H1 (cell line): ENCODE results near the gene CA9. TPM values are rescaled to one million over a fixed set of nuclear protein-coding genes. Genes with fewer than 3 reads are reported as not detected.

ENCODE experiments used
- CTCF ChIA-PET: fragments of 300-600 bp; sonication (Branson Sonifier 250); formaldehyde crosslinking; loops from one replicate; lab custom pipeline; 2021; ENCODE audit not compliant: partially characterized antibody; lab: Charles Lee
- POLR2A ChIA-PET: fragments of 300-600 bp; sonication (Branson Sonifier 250); formaldehyde crosslinking; loops from one replicate; lab custom pipeline; 2021; ENCODE audit warnings: inconsistent platforms; ENCODE audit not compliant: partially characterized antibody; lab: Charles Lee
- DNase-seq, 2 experiments: peaks; one replicate each; pipeline versions ENCODE4 v3.0.0 to v3.0.0-alpha.2; 2010 to 2022; ENCODE audit warnings: low spot score in 2 of 2, low read depth in 1 of 2, mixed read lengths in 1 of 2
- FAIRE-seq: peaks from 2 replicates; lab custom pipeline; 2011; peaks lifted over from hg19 to GRCh38; lab: Jason Lieb, UNC
- H2AFZ ChIP-seq: 2 replicates; pipeline ENCODE4 v1.8.1; 2012; ENCODE audit warnings: low read length, inconsistent platforms
- H2AK5ac ChIP-seq: 2 replicates; pipeline ENCODE4 v1.6.1; 2013; ENCODE audit warnings: low read depth, low read length
- H2BK120ac ChIP-seq: replicated peaks from 2 replicates; pipeline ENCODE3; 2013; ENCODE audit warnings: low read depth, low read length, inconsistent platforms
- H2BK12ac ChIP-seq: 2 replicates; pipeline ENCODE4 v1.6.1; 2013; ENCODE audit warnings: low read depth, low read length
- H2BK15ac ChIP-seq: 2 replicates; pipeline ENCODE4 v1.6.1; 2013; ENCODE audit warnings: low read length
- H2BK20ac ChIP-seq: 2 replicates; pipeline ENCODE4 v1.6.1; 2013; ENCODE audit warnings: low read length
- H2BK5ac ChIP-seq: 2 replicates; pipeline ENCODE4 v1.6.1; 2013; ENCODE audit warnings: low read depth, low read length
- H3K14ac ChIP-seq: 2 replicates; pipeline ENCODE4 v1.6.1; 2013; ENCODE audit warnings: inconsistent platforms; ENCODE audit not compliant: insufficient read length
- H3K18ac ChIP-seq: 2 replicates; pipeline ENCODE4 v1.6.1; 2013; ENCODE audit warnings: low read length; ENCODE audit errors: extremely low read depth
- H3K23ac ChIP-seq: 2 replicates; pipeline ENCODE4 v1.6.1; 2013; ENCODE audit warnings: inconsistent platforms; ENCODE audit not compliant: insufficient read length
- H3K23me2 ChIP-seq: 2 replicates; pipeline ENCODE4 v1.6.1; 2013; ENCODE audit warnings: low read depth, low read length
- H3K27ac ChIP-seq: 2 replicates; pipeline ENCODE4 v1.6.1; 2011; ENCODE audit warnings: low read depth, low read length, inconsistent platforms
- H3K27me3 ChIP-seq, 4 experiments: replicated peaks in 1 of 4; 1 replicate in 1 of 4; 2 replicates in 3 of 4; pipeline versions ENCODE4 v1.6.1 to v1.8.1; 2011 to 2013; ENCODE audit warnings: low read length in 3 of 4, mild to moderate bottlenecking in 3 of 4, inconsistent platforms in 2 of 4, mixed read lengths in 2 of 4, moderate library complexity in 1 of 4; ENCODE audit not compliant: control insufficient read depth in 3 of 4, insufficient read depth in 3 of 4; ENCODE audit errors: extremely low read depth in 1 of 4
- H3K36me3 ChIP-seq, 4 experiments: 2 replicates each; pipeline versions ENCODE4 v1.6.1 to v1.8.1; 2011 to 2013; ENCODE audit warnings: mild to moderate bottlenecking in 4 of 4, low read length in 3 of 4, moderate library complexity in 2 of 4, control low read depth in 1 of 4, inconsistent platforms in 1 of 4; ENCODE audit not compliant: insufficient read depth in 4 of 4, control insufficient read depth in 2 of 4
- H3K4ac ChIP-seq: replicated peaks from 2 replicates; pipeline ENCODE3; 2013; ENCODE audit warnings: low read length, low read depth, mixed read lengths, inconsistent platforms; ENCODE audit not compliant: insufficient read length
- H3K4me1 ChIP-seq, 4 experiments: replicated peaks in 1 of 4; 1 replicate in 1 of 4; 2 replicates in 3 of 4; pipeline versions ENCODE4 v1.6.1 to v1.8.1; 2011 to 2013; ENCODE audit warnings: low read length in 3 of 4, inconsistent platforms in 2 of 4, mixed read lengths in 1 of 4; ENCODE audit not compliant: insufficient read depth in 4 of 4, control insufficient read depth in 3 of 4
- H3K4me2 ChIP-seq, 2 experiments: 2 replicates each; pipeline versions ENCODE4 v1.6.1 to v1.8.1; 2011 to 2013; ENCODE audit warnings: low read depth in 2 of 2, low read length in 2 of 2, control low read depth in 1 of 2, inconsistent platforms in 1 of 2, mild to moderate bottlenecking in 1 of 2; ENCODE audit not compliant: insufficient read depth in 1 of 2
- H3K4me3 ChIP-seq, 4 experiments: fragments of 200-600, 300-600 bp in 1 of 4; sonication (generic), shearing (Covaris generic), sonication (Bioruptor Twin) in 1 of 4; 2 replicates each; pipeline versions ENCODE4 v1.5.1 to v1.8.1; 2011 to 2016; ENCODE audit warnings: low read length in 4 of 4, low read depth in 3 of 4, control low read depth in 2 of 4, inconsistent platforms in 2 of 4, mild to moderate bottlenecking in 2 of 4, mixed read lengths in 1 of 4, moderate library complexity in 1 of 4; ENCODE audit not compliant: insufficient read depth in 2 of 4; ENCODE audit errors: extremely low read depth in 1 of 4
- H3K56ac ChIP-seq: replicated peaks from 2 replicates; pipeline ENCODE3; 2013; ENCODE audit warnings: low read depth, mild to moderate bottlenecking, mixed read lengths, low read length, inconsistent platforms; ENCODE audit not compliant: insufficient read length
- H3K79me1 ChIP-seq: 2 replicates; pipeline ENCODE4 v1.6.1; 2013; ENCODE audit warnings: low read depth, low read length, control low read depth
- H3K79me2 ChIP-seq, 2 experiments: 2 replicates each; pipeline versions ENCODE4 v1.6.1 to v1.8.1; 2012 to 2013; ENCODE audit warnings: low read length in 2 of 2, mild to moderate bottlenecking in 2 of 2, inconsistent platforms in 1 of 2; ENCODE audit not compliant: insufficient read depth in 2 of 2, control insufficient read depth in 1 of 2
- H3K9ac ChIP-seq, 4 experiments: replicated peaks in 1 of 4; 1 replicate in 1 of 4; 2 replicates in 3 of 4; pipeline versions ENCODE4 v1.6.1 to v1.8.1; 2011 to 2013; ENCODE audit warnings: low read depth in 3 of 4, low read length in 3 of 4, control low read depth in 2 of 4, mild to moderate bottlenecking in 2 of 4, moderate library complexity in 2 of 4, inconsistent platforms in 1 of 4; ENCODE audit errors: extremely low read depth in 1 of 4
- H3K9me3 ChIP-seq, 2 experiments: 2 replicates each; pipeline versions ENCODE4 v1.6.1 to v1.8.1; 2012 to 2013; ENCODE audit warnings: mild to moderate bottlenecking in 2 of 2, moderate library complexity in 2 of 2, control low read depth in 1 of 2, inconsistent platforms in 1 of 2, low read depth in 1 of 2, low read length in 1 of 2, mixed read lengths in 1 of 2; ENCODE audit not compliant: insufficient read depth in 2 of 2
- H4K20me1 ChIP-seq, 2 experiments: replicated peaks in 1 of 2; 2 replicates each; pipeline versions ENCODE3 to v1.8.1; 2011 to 2013; ENCODE audit warnings: inconsistent platforms in 2 of 2, low read length in 2 of 2, mild to moderate bottlenecking in 1 of 2; ENCODE audit not compliant: insufficient read depth in 2 of 2, control insufficient read depth in 1 of 2
- H4K5ac ChIP-seq: 2 replicates; pipeline ENCODE4 v1.6.1; 2013; ENCODE audit warnings: low read length, low read depth, mixed read lengths, inconsistent platforms; ENCODE audit not compliant: insufficient read length
- H4K8ac ChIP-seq: 2 replicates; pipeline ENCODE4 v1.8.0; 2013; ENCODE audit warnings: mild to moderate bottlenecking, moderate library complexity, low read length, inconsistent platforms; ENCODE audit not compliant: insufficient read depth; ENCODE audit errors: extremely low read depth
- H4K91ac ChIP-seq: replicated peaks from 2 replicates; pipeline ENCODE3; 2013; ENCODE audit warnings: low read length, mixed read lengths, inconsistent platforms; ENCODE audit not compliant: insufficient read length
- POLR2AphosphoS5 ChIP-seq: IDR thresholded peaks from 2 replicates; pipeline ENCODE4 v1.6.1; 2011; ENCODE audit warnings: low read depth, low read length
- SRF ChIP-seq: IDR thresholded peaks from 2 replicates; pipeline ENCODE4 v1.6.1; 2011; ENCODE audit warnings: mild to moderate bottlenecking, low read depth, low read length, moderate library complexity
- WGBS, 2 experiments: shearing (Covaris generic) in 1 of 2; methylation state at CpG; one replicate each; pipeline versions ENCODE4 v1.1.6 to v1.1.7; 2013 to 2015; ENCODE audit warnings: low lambda C conversion rate in 2 of 2, mixed read lengths in 2 of 2, inconsistent platforms in 1 of 2, low coverage in 1 of 2, missing lambda C conversion rate in 1 of 2; ENCODE audit not compliant: insufficient replicate concordance in 2 of 2, insufficient coverage in 1 of 2, insufficient read length in 1 of 2; ENCODE audit errors: extremely low coverage in 1 of 2, missing lambda C conversion rate in 1 of 2; 5-methylcytosine and 5-hydroxymethylcytosine counted together
- polyA plus RNA-seq, 7 experiments: library from polyadenylated mRNA; depleted of rRNA in 3 of 7; stranded (reverse) in 5 of 7; unstranded in 2 of 7; fragments of >200 nt in 5 of 7; fragments of 200-250 nt in 2 of 7; gene quantifications; 1 replicate in 5 of 7; 2 replicates in 1 of 7; 4 replicates in 1 of 7; pipeline versions ENCODE4 v1.2.1 to v1.2.3, GENCODE V29; 2011 to 2013; ENCODE audit warnings: missing spikeins in 2 of 7, mixed read lengths in 2 of 7
- total RNA-seq: library from RNA; stranded (reverse); fragmentation: NEBNext Ultra II Directional; extraction: Animal tissue kit (Norgen Biotek cat#: 25700); gene quantifications from 2 replicates; pipeline ENCODE4 v1.2.1, GENCODE V29; 2021

Gene CA9
- total and polyA plus RNA-seq, 2 of the 8 experiments (the other 6 are each of a cell fraction or from before 2014, with no cell fraction given) = 1.3 to 1.8 TPM

DNA sequence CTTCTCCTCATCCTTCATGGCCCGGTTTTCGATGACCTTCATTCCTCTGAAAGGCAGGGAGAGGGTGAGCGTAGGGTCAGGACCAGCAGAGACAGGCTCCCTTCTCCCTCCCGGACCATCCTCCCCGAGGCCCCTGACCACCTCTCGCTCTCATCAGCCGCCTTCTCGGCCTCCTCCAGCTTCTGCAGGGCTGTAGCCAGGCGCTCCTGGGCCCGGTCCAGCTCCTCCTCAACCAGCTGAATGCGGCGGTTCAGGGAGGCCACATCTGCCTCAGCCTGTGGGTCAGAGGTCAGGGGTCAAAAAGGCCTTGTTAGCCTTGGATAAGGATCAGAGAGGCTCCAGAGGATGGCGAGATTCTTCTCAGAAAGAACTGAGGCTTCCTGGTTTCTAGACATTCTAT, 11.8 kb downstream of the CA9 start:
- Histone ChIP-seq H2BK12ac (no peak overlapping the region), H3K9me3 (no peaks in the 10 kb centered on the region), H2AK5ac (no peak overlapping the region), H3K27me3 (no peaks in the 10 kb centered on the region), H3K27ac (no peak overlapping the region), H4K5ac (no peak overlapping the region), H4K91ac (no peak overlapping the region), H3K23me2 (peaks cover 8% of the 10 kb centered on the region; the same call in 1 of the 2 replicates), H3K79me2 (peaks cover 0 to 21% of the 10 kb centered on the region in 2 experiments; a peak in 2 of 4 replicates), H2BK120ac (no peak overlapping the region), H3K23ac (no peak overlapping the region), H3K79me1 (peaks cover 2% of the 10 kb centered on the region; the same call in 1 of the 2 replicates), H4K8ac (no peak overlapping the region), H2BK5ac (no peak overlapping the region), H2AFZ (no peak overlapping the region), H3K18ac (no peak overlapping the region), H3K56ac (no peak overlapping the region), H3K9ac (no peak overlapping the region), H2BK15ac (no peak overlapping the region), H3K4me2 (no peak overlapping the region), H4K20me1 (peaks cover 10 to 12% of the 10 kb centered on the region in 2 experiments), H3K4me1 (peaks cover 6 to 20% (median 9%) of the 10 kb centered on the region in 4 experiments; a peak in 6 of 7 replicates), H3K36me3 (peaks cover 14 to 46% (median 33%) of the 10 kb centered on the region in 4 experiments), H3K4ac (no peak overlapping the region), H3K4me3 (no peak overlapping the region), H2BK20ac (no peak overlapping the region), H3K14ac (no peak overlapping the region)
- TF ChIP-seq SRF = no peak
- peak; percentile 4; the same call in 1 of the 2 replicates for TF ChIP-seq POLR2AphosphoS5
- DNase-seq (no peak), FAIRE-seq (no peak)
- POLR2A ChIA-PET = interaction anchor here (0.8 to 8.4 kb wide), 8 partner anchors 9 to 43 kb away, joined by 4 to 55 read pairs (median 6); partner anchors contain the start of genes ARHGEF39, CCDC107 and RMRP
- CTCF ChIA-PET = interaction anchor here (1.4 to 3.5 kb wide), 4 partner anchors 10 to 40 kb away, joined by 4 to 25 read pairs (median 8); no protein-coding TSS in a partner anchor
- WGBS, 2 experiments = 93% methylated on average over 13 of the region's 13 CpGs; no CpG with 5 or more reads in 1 of the 2 experiments
